ENCODE measurements around the gene ASIP. TPM values are rescaled to one million over a fixed set of nuclear protein-coding genes. Genes with fewer than 3 reads are reported as not detected.
"Not testable (repeated sequence)": the region's sequence is repeated elsewhere in the genome, so short reads cannot be mapped to it uniquely, and the experiment has no call there.

The ASIP gene
- total RNA-seq, 5 donors from 2014 or later (not counting 1 experiment from before 2014, with no cell fraction given): not detected

GRCh38 chr20:34220561-34220960 is 20.7 kb upstream of the ASIP start:
- H3K9me3 ChIP-seq: no peaks in the 10 kb centered on the region
- peaks cover 0 to 5% of the 10 kb centered on the region in 2 experiments for H3K4me1 ChIP-seq (ENCODE audit: control insufficient read depth in 1 of 2, extremely low read depth in 1 of 2, insufficient read depth in 2 of 2, low read length in 2 of 2)
- Mint-ChIP-seq H3K27ac (no peak overlapping the region), H3K36me3 (no peaks in the 10 kb centered on the region), H3K4me1 (peaks cover 6 to 14% (median 9%) of the 10 kb centered on the region in 3 donors), H3K4me3 (no peak overlapping the region), H3K27me3 (peaks cover 19 to 29% of the 10 kb centered on the region in 2 donors), H3K9me3 (no peaks in the 10 kb centered on the region)
- ChIA-PET POLR2A (no interaction called here), CTCF (interaction anchor here in 1 of 2 donors (0.7 kb wide), 1 partner anchor 468 kb away, joined by 3 read pairs; no protein-coding TSS in a partner anchor)
- ATAC-seq (replicated peaks in 1 of 4) (no peak), DNase-seq (no peak)
- no peaks in the 10 kb centered on the region for H3K36me3 ChIP-seq (ENCODE audit: control insufficient read depth in 2 of 2, extremely low read depth in 1 of 2, insufficient read depth in 1 of 2, low read length in 1 of 2)
- H3K27ac ChIP-seq (ENCODE audit: low read length): no peak overlapping the region
- H3K27me3 ChIP-seq (replicated peaks in 1 of 2; ENCODE audit: control insufficient read depth in 2 of 2, extremely low read depth in 1 of 2, insufficient read depth in 2 of 2, low read length in 1 of 2): peaks cover 4 to 19% of the 10 kb centered on the region in 2 experiments
- H3K4me3 ChIP-seq (ENCODE audit: control insufficient read depth in 1 of 2, extremely low read depth in 1 of 2, low read length in 1 of 2): no peak overlapping the region
- WGBS (ENCODE audit: insufficient coverage): 56% methylated on average over 1 of the region's 5 CpGs

GRCh38 chr20:34222208-34222607 is 19.0 kb upstream of the ASIP start:
- no peaks in the 10 kb centered on the region for H3K9me3 Mint-ChIP-seq
- no peaks in the 10 kb centered on the region for H3K4me1 Mint-ChIP-seq
- Histone ChIP-seq H3K9me3 (no peaks in the 10 kb centered on the region), H3K4me1 (ENCODE audit: control insufficient read depth in 1 of 2, extremely low read depth in 1 of 2, insufficient read depth in 2 of 2, low read length in 2 of 2) (no peaks in the 10 kb centered on the region), H3K36me3 (ENCODE audit: control insufficient read depth in 2 of 2, extremely low read depth in 1 of 2, insufficient read depth in 1 of 2, low read length in 1 of 2) (no peaks in the 10 kb centered on the region), H3K27me3 (replicated peaks in 1 of 2; ENCODE audit: control insufficient read depth in 2 of 2, extremely low read depth in 1 of 2, insufficient read depth in 2 of 2, low read length in 1 of 2) (peaks cover 4 to 18% of the 10 kb centered on the region in 2 experiments), H3K27ac (ENCODE audit: low read length) (no peak overlapping the region), H3K4me3 (ENCODE audit: control insufficient read depth in 1 of 2, extremely low read depth in 1 of 2, low read length in 1 of 2) (no peak overlapping the region)
- ATAC-seq (replicated peaks in 1 of 4): no peak
- H3K4me3 Mint-ChIP-seq: no peak overlapping the region
- ChIA-PET POLR2A (interaction anchor here in 1 of 2 donors (0.8 kb wide), 1 partner anchor 294 kb away, joined by 5 read pairs; the partner anchor contains the start of gene DYNLRB1), CTCF (interaction anchor here in 1 of 2 donors (0.6 kb wide), 1 partner anchor 1981 kb away, joined by 3 read pairs; no protein-coding TSS in a partner anchor)
- H3K27ac Mint-ChIP-seq: no peak overlapping the region
- DNase-seq: no peak
- no CpG with 5 or more reads among the region's 3 CpGs for WGBS (ENCODE audit: insufficient coverage)
- H3K27me3 Mint-ChIP-seq: peaks cover 19 to 29% of the 10 kb centered on the region in 2 donors
- H3K36me3 Mint-ChIP-seq: no peaks in the 10 kb centered on the region

GRCh38 chr20:34224251-34224650 is 17.0 kb upstream of the ASIP start:
- H3K4me3 Mint-ChIP-seq; H3K4me1 Mint-ChIP-seq; H3K9me3 ChIP-seq; CTCF ChIA-PET; POLR2A ChIA-PET; H3K9me3 Mint-ChIP-seq; H3K4me3 ChIP-seq (ENCODE audit: control insufficient read depth in 1 of 2, extremely low read depth in 1 of 2, low read length in 1 of 2); ATAC-seq (replicated peaks in 1 of 4); H3K27ac ChIP-seq (ENCODE audit: low read length); H3K27me3 ChIP-seq (replicated peaks in 1 of 2; ENCODE audit: control insufficient read depth in 2 of 2, extremely low read depth in 1 of 2, insufficient read depth in 2 of 2, low read length in 1 of 2); H3K4me1 ChIP-seq (ENCODE audit: control insufficient read depth in 1 of 2, extremely low read depth in 1 of 2, insufficient read depth in 2 of 2, low read length in 2 of 2); H3K36me3 Mint-ChIP-seq; DNase-seq; H3K36me3 ChIP-seq (ENCODE audit: control insufficient read depth in 2 of 2, extremely low read depth in 1 of 2, insufficient read depth in 1 of 2, low read length in 1 of 2); H3K27ac Mint-ChIP-seq: not testable (repeated sequence)
- H3K27me3 Mint-ChIP-seq: peaks cover 12 to 19% of the 10 kb centered on the region in 2 donors
- no CpG with 5 or more reads among the region's 2 CpGs for WGBS (ENCODE audit: insufficient coverage)

GRCh38 chr20:34231634-34232033 is 9.6 kb upstream of the ASIP start:
- H3K36me3 ChIP-seq (ENCODE audit: control insufficient read depth in 2 of 2, extremely low read depth in 1 of 2, insufficient read depth in 1 of 2, low read length in 1 of 2): no peaks in the 10 kb centered on the region
- no peaks in the 10 kb centered on the region for H3K4me1 Mint-ChIP-seq
- no peaks in the 10 kb centered on the region for H3K9me3 ChIP-seq
- H3K36me3 Mint-ChIP-seq: no peaks in the 10 kb centered on the region
- ChIA-PET POLR2A (no interaction called here), CTCF (interaction anchor here in 1 of 2 donors (0.9 kb wide), 1 partner anchor 11 kb away, joined by 3 read pairs; no protein-coding TSS in a partner anchor)
- no peak overlapping the region for H3K27ac ChIP-seq (ENCODE audit: low read length)
- DNase-seq (no peak), ATAC-seq (replicated peaks in 1 of 4) (no peak)
- no peak overlapping the region for H3K27ac Mint-ChIP-seq
- no peaks in the 10 kb centered on the region for H3K27me3 ChIP-seq (replicated peaks in 1 of 2; ENCODE audit: control insufficient read depth in 2 of 2, extremely low read depth in 1 of 2, insufficient read depth in 2 of 2, low read length in 1 of 2)
- peaks cover 3 to 4% of the 10 kb centered on the region in 2 donors for H3K27me3 Mint-ChIP-seq
- no peaks in the 10 kb centered on the region for H3K4me1 ChIP-seq (ENCODE audit: control insufficient read depth in 1 of 2, extremely low read depth in 1 of 2, insufficient read depth in 2 of 2, low read length in 2 of 2)
- H3K9me3 Mint-ChIP-seq: no peaks in the 10 kb centered on the region
- H3K4me3 Mint-ChIP-seq: no peak overlapping the region
- H3K4me3 ChIP-seq (ENCODE audit: control insufficient read depth in 1 of 2, extremely low read depth in 1 of 2, low read length in 1 of 2): no peak overlapping the region

GRCh38 chr20:34232494-34233087 is 8.6 kb upstream of the ASIP start:
- Mint-ChIP-seq H3K9me3 (peaks cover 3 to 6% (median 5%) of the 10 kb centered on the region in 3 donors), H3K27ac (no peak overlapping the region), H3K27me3 (peaks cover 2 to 3% of the 10 kb centered on the region in 2 donors), H3K36me3 (peaks cover 2% of the 10 kb centered on the region), H3K4me3 (no peak overlapping the region), H3K4me1 (no peaks in the 10 kb centered on the region)
- Histone ChIP-seq H3K36me3 (ENCODE audit: control insufficient read depth in 2 of 2, extremely low read depth in 1 of 2, insufficient read depth in 1 of 2, low read length in 1 of 2) (no peaks in the 10 kb centered on the region), H3K27me3 (replicated peaks in 1 of 2; ENCODE audit: control insufficient read depth in 2 of 2, extremely low read depth in 1 of 2, insufficient read depth in 2 of 2, low read length in 1 of 2) (no peaks in the 10 kb centered on the region), H3K9me3 (no peaks in the 10 kb centered on the region), H3K27ac (ENCODE audit: low read length) (no peak overlapping the region), H3K4me1 (ENCODE audit: control insufficient read depth in 1 of 2, extremely low read depth in 1 of 2, insufficient read depth in 2 of 2, low read length in 2 of 2) (no peaks in the 10 kb centered on the region), H3K4me3 (ENCODE audit: control insufficient read depth in 1 of 2, extremely low read depth in 1 of 2, low read length in 1 of 2) (no peak overlapping the region)
- ATAC-seq (replicated peaks in 1 of 4) (no peak), DNase-seq (no peak)
- ChIA-PET CTCF (interaction anchor here in 1 of 2 donors (0.9 kb wide), 1 partner anchor 10 kb away, joined by 3 read pairs; no protein-coding TSS in a partner anchor), POLR2A (interaction anchor here in 1 of 2 donors (0.6 kb wide), 1 partner anchor 639 kb away, joined by 4 read pairs; no protein-coding TSS in a partner anchor)
- WGBS (ENCODE audit: insufficient coverage): 100% methylated on average over 1 of the region's 3 CpGs

- Mint-ChIP-seq H3K27ac (no peak overlapping the region), H3K36me3 (peaks cover 10% of the 10 kb centered on the region), H3K9me3 (peaks cover 10 to 16% (median 13%) of the 10 kb centered on the region in 3 donors), H3K4me3 (no peak overlapping the region), H3K27me3 (peaks cover 0 to 4% of the 10 kb centered on the region in 2 donors), H3K4me1 (no peaks in the 10 kb centered on the region)
- DNase-seq (no peak), ATAC-seq (replicated peaks in 1 of 4) (no peak)
- Histone ChIP-seq H3K4me3 (ENCODE audit: control insufficient read depth in 1 of 2, extremely low read depth in 1 of 2, low read length in 1 of 2) (no peak overlapping the region), H3K36me3 (ENCODE audit: control insufficient read depth in 2 of 2, extremely low read depth in 1 of 2, insufficient read depth in 1 of 2, low read length in 1 of 2) (no peaks in the 10 kb centered on the region), H3K4me1 (ENCODE audit: control insufficient read depth in 1 of 2, extremely low read depth in 1 of 2, insufficient read depth in 2 of 2, low read length in 2 of 2) (no peaks in the 10 kb centered on the region), H3K27ac (ENCODE audit: low read length) (no peak overlapping the region), H3K9me3 (no peaks in the 10 kb centered on the region), H3K27me3 (replicated peaks in 1 of 2; ENCODE audit: control insufficient read depth in 2 of 2, extremely low read depth in 1 of 2, insufficient read depth in 2 of 2, low read length in 1 of 2) (no peaks in the 10 kb centered on the region)
- POLR2A ChIA-PET: interaction anchor here in 1 of 2 donors (0.5 kb wide), 1 partner anchor 476 kb away, joined by 6 read pairs; no protein-coding TSS in a partner anchor
- CTCF ChIA-PET: no interaction called here
Measured at GRCh38 chr20:34233687-34234086, 7.5 kb upstream of the ASIP start.

Data from T-cell (primary cell).